ENCODE measurements around the gene MVB12B. TPM values are rescaled to one million over a fixed set of nuclear protein-coding genes. Genes with fewer than 3 reads are reported as not detected.
A peak's percentile ranks its signal among the peaks of the same experiment; 100 is the strongest.

The MVB12B gene
- total RNA-seq, 1 experiment from 2014 or later = 10.9 TPM

DNA sequence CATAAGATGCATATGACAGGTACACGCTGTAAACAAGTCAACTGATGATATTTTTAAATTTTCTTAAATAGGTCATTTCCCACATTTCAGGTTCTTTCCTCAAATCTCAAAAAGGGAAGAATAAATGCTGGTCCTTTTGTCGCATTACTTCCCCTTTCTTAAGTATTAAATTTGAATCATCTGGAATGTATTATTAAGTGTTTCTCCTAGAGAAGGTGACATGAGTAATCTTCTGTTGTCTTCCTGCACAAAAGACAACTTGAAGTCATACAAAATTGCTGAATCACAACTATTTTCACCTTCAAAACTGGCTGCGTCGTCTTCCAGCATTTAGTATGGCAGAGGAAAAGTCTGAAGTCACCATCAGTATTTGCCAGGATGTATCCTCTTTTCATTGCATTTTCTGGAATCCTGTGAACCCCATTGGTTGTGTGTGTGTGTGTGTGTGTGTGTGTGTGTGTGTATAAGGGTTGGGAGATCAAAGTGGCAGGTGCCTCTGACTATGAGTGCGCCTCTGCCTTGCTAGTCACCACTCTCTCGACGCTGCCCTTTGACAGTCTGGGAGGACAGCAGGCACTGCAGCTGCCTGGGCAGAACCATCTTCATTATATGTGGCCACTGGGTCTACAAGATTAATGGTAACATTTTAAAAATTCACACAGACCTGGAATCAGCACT, 86.9 kb downstream of the MVB12B start:
- no peaks in the 10 kb centered on the region for H3K27me3 ChIP-seq (ENCODE audit: insufficient read depth, low read length)
- no peak overlapping the region for H3K4me2 ChIP-seq (ENCODE audit: low read length)
- H2AFZ ChIP-seq (ENCODE audit: low read depth, low read length, poor library complexity, severe bottlenecking) = no peak overlapping the region
- H3K27ac ChIP-seq (ENCODE audit: low read depth, low read length) = no peak overlapping the region
- H3K9ac ChIP-seq (ENCODE audit: low read length) = no peak overlapping the region
- ATAC-seq (no peak), DNase-seq (ENCODE audit: low read depth, low spot score) (no peak)
- no peaks in the 10 kb centered on the region for H3K9me3 ChIP-seq (ENCODE audit: control insufficient read depth in 1 of 2, insufficient read depth in 1 of 2, low read depth in 1 of 2, low read length in 2 of 2)
- no peak for TF ChIP-seq CEBPB (IDR thresholded peaks at IDR 0.05; ENCODE audit: low read depth)
- no peak for TF ChIP-seq SP1 (IDR thresholded peaks at IDR 0.05; ENCODE audit: low read depth)
- TF ChIP-seq, protein P1, sequence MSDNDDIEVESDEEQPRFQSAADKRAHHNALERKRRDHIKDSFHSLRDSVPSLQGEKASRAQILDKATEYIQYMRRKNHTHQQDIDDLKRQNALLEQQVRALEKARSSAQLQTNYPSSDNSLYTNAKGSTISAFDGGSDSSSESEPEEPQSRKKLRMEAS (IDR thresholded peaks at IDR 0.05) = no peak
- H3K4me3 ChIP-seq (replicated peaks in 1 of 2; ENCODE audit: low read depth in 1 of 2, low read length in 2 of 2) = no peak overlapping the region
- no peaks in the 10 kb centered on the region for H3K4me1 ChIP-seq (ENCODE audit: control insufficient read depth in 1 of 2, insufficient read depth in 2 of 2, low read length in 2 of 2)
- BruUV-seq (replicated peaks) = no TSS peak
- ChIA-PET CTCF (interaction anchor here (0.7 kb wide), 1 partner anchor 15 kb away, joined by 3 read pairs; no protein-coding TSS in a partner anchor), POLR2A (no interaction called here), RAD21 (ENCODE audit: low non-redundant PET in 1 of 2, low total read pairs in 2 of 2, uncharacterized antibody in 2 of 2, unreplicated experiment in 2 of 2) (no interaction called here)
- H3K9me2 ChIP-seq (ENCODE audit: insufficient read depth) = no peaks in the 10 kb centered on the region
- H3K79me2 ChIP-seq (ENCODE audit: insufficient read depth, low read length) = no peaks in the 10 kb centered on the region
- no peaks in the 10 kb centered on the region for H4K20me1 ChIP-seq (ENCODE audit: insufficient read depth)
- intact Hi-C loops (cut with micrococcal nuclease) = no loop called here
- no peaks in the 10 kb centered on the region for H3K36me3 ChIP-seq (ENCODE audit: control insufficient read depth in 1 of 2, insufficient read depth in 2 of 2, low read length in 2 of 2)

DNA sequence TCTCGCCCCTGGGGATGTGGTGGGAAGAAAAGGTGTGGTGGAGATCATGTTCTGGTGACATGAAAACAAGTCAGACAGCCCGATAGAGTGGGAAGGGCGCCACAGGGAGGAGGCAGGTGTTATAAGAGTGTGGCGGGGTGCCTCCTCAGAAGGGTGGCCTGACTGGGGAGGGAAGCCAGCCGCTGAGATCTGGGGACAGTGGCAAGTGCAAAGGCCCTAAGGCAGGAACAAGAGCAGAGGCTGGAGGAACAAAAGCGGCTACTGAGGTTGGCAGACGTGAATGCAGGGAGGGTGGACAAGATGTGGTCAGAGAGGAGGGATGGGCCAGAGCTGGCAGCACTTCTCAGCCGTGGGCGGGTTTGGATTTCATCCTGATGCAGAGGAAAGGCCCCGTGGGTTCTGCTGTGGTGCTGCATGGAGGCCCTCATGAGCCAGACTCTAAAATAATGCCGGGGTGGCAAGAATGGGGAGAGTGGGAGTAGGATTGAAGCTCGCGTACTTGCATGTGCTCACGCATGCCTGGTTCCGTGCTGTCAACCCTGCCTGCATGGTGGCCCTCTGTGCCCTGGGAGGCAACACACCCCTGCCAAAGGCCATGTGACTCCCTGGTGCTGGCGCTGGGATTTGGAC, 89.2 kb downstream of the MVB12B start:
- no peaks in the 10 kb centered on the region for H4K20me1 ChIP-seq (ENCODE audit: insufficient read depth)
- H3K9ac ChIP-seq (ENCODE audit: low read length) = no peak overlapping the region
- H3K27ac ChIP-seq (ENCODE audit: low read depth, low read length) = no peak overlapping the region
- no peaks in the 10 kb centered on the region for H3K9me3 ChIP-seq (ENCODE audit: control insufficient read depth in 1 of 2, insufficient read depth in 1 of 2, low read depth in 1 of 2, low read length in 2 of 2)
- no peaks in the 10 kb centered on the region for H3K36me3 ChIP-seq (ENCODE audit: control insufficient read depth in 1 of 2, insufficient read depth in 2 of 2, low read length in 2 of 2)
- intact Hi-C loops (cut with micrococcal nuclease) = no loop called here
- no peak for ATAC-seq
- H2AFZ ChIP-seq (ENCODE audit: low read depth, low read length, poor library complexity, severe bottlenecking) = no peak overlapping the region
- H3K4me1 ChIP-seq (ENCODE audit: control insufficient read depth in 1 of 2, insufficient read depth in 2 of 2, low read length in 2 of 2) = peaks cover 7 to 21% of the 10 kb centered on the region in 2 experiments
- no peaks in the 10 kb centered on the region for H3K9me2 ChIP-seq (ENCODE audit: insufficient read depth)
- ChIA-PET CTCF (no interaction called here), RAD21 (ENCODE audit: low non-redundant PET in 1 of 2, low total read pairs in 2 of 2, uncharacterized antibody in 2 of 2, unreplicated experiment in 2 of 2) (interaction anchor here in 1 of 2 experiments (0.6 kb wide), 1 partner anchor 355 kb away, joined by 3 read pairs; no protein-coding TSS in a partner anchor), POLR2A (no interaction called here)
- TF ChIP-seq EZH2 (IDR thresholded peaks at IDR 0.05) (no peak), EGR1 (IDR thresholded peaks at IDR 0.05; ENCODE audit: low read depth) (0 out of 2 replicates have a peak, but pooled peaks have one; percentile 23), ELF1 (IDR thresholded peaks at IDR 0.05; ENCODE audit: borderline replicate concordance, low read depth) (no peak)
- no TSS peak for BruUV-seq (replicated peaks)
- H3K4me2 ChIP-seq (ENCODE audit: low read length) = no peak overlapping the region
- no peak overlapping the region for H3K4me3 ChIP-seq (replicated peaks in 1 of 2; ENCODE audit: low read depth in 1 of 2, low read length in 2 of 2)
- DNase-seq (ENCODE audit: low read depth, low spot score) = no peak
- H3K27me3 ChIP-seq (ENCODE audit: insufficient read depth, low read length) = no peaks in the 10 kb centered on the region
- no peaks in the 10 kb centered on the region for H3K79me2 ChIP-seq (ENCODE audit: insufficient read depth, low read length)

Measured in HCT116 (cell line).